Epithelial cell of proximal tubule (primary cell): ENCODE measurements around the gene JPT1. TPM values are rescaled to one million over a fixed set of nuclear protein-coding genes. Genes with fewer than 3 reads are reported as not detected.

Experiments used
- DNase-seq: peaks from one replicate; pipeline ENCODE4 v3.0.0-alpha.2; 2011; ENCODE audit warnings: low read depth
- H3K4me3 ChIP-seq: 2 replicates; pipeline ENCODE4 v1.5.1; 2011; ENCODE audit warnings: low read depth, mild to moderate bottlenecking, low read length
- CTCF ChIP-seq: conservative IDR thresholded peaks from 2 replicates; pipeline ENCODE4 v1.5.1; 2012; ENCODE audit warnings: low read depth, mild to moderate bottlenecking, low read length
- total RNA-seq: library from RNA; depleted of rRNA; stranded (reverse); fragments of >200 nt; gene quantifications from 2 replicates; pipeline ENCODE4 v1.2.3, GENCODE V29; 2015

JPT1 gene
- total RNA-seq, 1 donor from 2014 or later, result 539 TPM

GRCh38 chr17:75099881-75100595 is 54.3 kb downstream of the JPT1 start:
- no peak for TF ChIP-seq CTCF
- no peak overlapping the region for H3K4me3 ChIP-seq
- no peak for DNase-seq

GRCh38 chr17:75098861-75099260 is 55.5 kb downstream of the JPT1 start:
- TF ChIP-seq CTCF, result no peak

GRCh38 chr17:75097865-75098264 is 56.4 kb downstream of the JPT1 start:
- no peak for TF ChIP-seq CTCF
- no peak overlapping the region for H3K4me3 ChIP-seq
- DNase-seq, result no peak

More at GRCh38 chr17:75098861-75099260, 55.5 kb downstream of the JPT1 start:
- DNase-seq, result no peak
- no peak overlapping the region for H3K4me3 ChIP-seq

- no peak for DNase-seq
- no peak for TF ChIP-seq CTCF
- H3K4me3 ChIP-seq, result no peak overlapping the region
Measured at GRCh38 chr17:75096082-75096625, 58.2 kb downstream of the JPT1 start.

- H3K4me3 ChIP-seq, result no peak overlapping the region
- no peak for DNase-seq
- TF ChIP-seq CTCF, result no peak
Measured at GRCh38 chr17:75094871-75095399, 59.4 kb downstream of the JPT1 start.

GRCh38 chr17:75093548-75094158 is 60.7 kb downstream of the JPT1 start:
- DNase-seq, result no peak
- H3K4me3 ChIP-seq, result no peak overlapping the region
- no peak for TF ChIP-seq CTCF
